Body of pancreas (tissue), 4 donors: Measurements from ENCODE around the gene NVL. TPM values are rescaled to one million over a fixed set of nuclear protein-coding genes. Genes with fewer than 3 reads are reported as not detected.

Experiments used
- ATAC-seq: fragments of 150-250 bp; one replicate; pipeline ENCODE4 v1.9.1; 2016
- DNase-seq, 4 donors: peaks; one replicate each; pipeline ENCODE4 v3.0.0-alpha.2; 2019
- H3K27ac ChIP-seq, 4 donors: fragments of 200-600 bp; sonication (generic); 1 replicate in 3 of 4; 2 replicates in 1 of 4; pipeline versions ENCODE4 v1.5.1 to v1.6.1; 2016 to 2019; ENCODE audit warnings: mild to moderate bottlenecking in 1 of 4, mixed read lengths in 1 of 4, moderate library complexity in 1 of 4
- H3K27me3 ChIP-seq, 2 donors: fragments of 200-600 bp; sonication (generic); one replicate each; pipeline ENCODE4 v1.6.0; 2016; ENCODE audit warnings: mild to moderate bottlenecking in 1 of 2
- H3K36me3 ChIP-seq, 2 donors: fragments of 200-600 bp; sonication (generic); replicated peaks in 1 of 2; 2 replicates each; pipeline ENCODE4 v1.5.1; 2016; ENCODE audit warnings: low read depth in 2 of 2; ENCODE audit not compliant: insufficient read depth in 1 of 2
- H3K4me1 ChIP-seq: fragments of 200-600 bp; sonication (generic); one replicate; pipeline ENCODE4 v1.6.0; 2016
- H3K4me3 ChIP-seq, 2 donors: fragments of 200-600 bp; sonication (generic); 1 replicate in 1 of 2; 2 replicates in 1 of 2; pipeline ENCODE4 v1.5.1; 2016 to 2019
- H3K9me3 ChIP-seq, 3 donors: fragments of 200-600 bp; sonication (generic); 1 replicate in 2 of 3; 2 replicates in 1 of 3; pipeline ENCODE4 v1.5.1; 2016
- POLR2A ChIP-seq, 3 donors: fragments of 450-650 bp; IDR thresholded peaks; one replicate each; pipeline ENCODE4 v1.6.1; 2016; ENCODE audit warnings: antibody characterized with exemption in 3 of 3, mild to moderate bottlenecking in 2 of 3
- WGBS, 2 donors: methylation state at CpG; one replicate each; pipeline ENCODE4 v1.1.5; 2017; 5-methylcytosine and 5-hydroxymethylcytosine counted together
- intact Hi-C: fragments of 100-400 bp; cut with DNase I; formaldehyde crosslinking; loops from one replicate; pipeline ENCODE4 v1.15.1; 2023
- total RNA-seq, 2 donors: library from RNA; depleted of rRNA; stranded (reverse); fragments of >200 nt; gene quantifications; one replicate each; pipeline ENCODE4 v1.1.0, GENCODE V29; 2016
- TF ChIP-seq, protein P1 (sequence below), 7 experiments: fragments of 450-650 bp in 4 of 7; fragments of 200-600 bp in 3 of 7; sonication (generic) in 3 of 7; IDR thresholded peaks; one replicate each; pipeline ENCODE4 v1.5.1; 2016 to 2019; ENCODE audit warnings: antibody characterized with exemption in 7 of 7

NVL gene
- total RNA-seq, 2 donors from 2014 or later, result 24.6 to 31.0 TPM

DNA sequence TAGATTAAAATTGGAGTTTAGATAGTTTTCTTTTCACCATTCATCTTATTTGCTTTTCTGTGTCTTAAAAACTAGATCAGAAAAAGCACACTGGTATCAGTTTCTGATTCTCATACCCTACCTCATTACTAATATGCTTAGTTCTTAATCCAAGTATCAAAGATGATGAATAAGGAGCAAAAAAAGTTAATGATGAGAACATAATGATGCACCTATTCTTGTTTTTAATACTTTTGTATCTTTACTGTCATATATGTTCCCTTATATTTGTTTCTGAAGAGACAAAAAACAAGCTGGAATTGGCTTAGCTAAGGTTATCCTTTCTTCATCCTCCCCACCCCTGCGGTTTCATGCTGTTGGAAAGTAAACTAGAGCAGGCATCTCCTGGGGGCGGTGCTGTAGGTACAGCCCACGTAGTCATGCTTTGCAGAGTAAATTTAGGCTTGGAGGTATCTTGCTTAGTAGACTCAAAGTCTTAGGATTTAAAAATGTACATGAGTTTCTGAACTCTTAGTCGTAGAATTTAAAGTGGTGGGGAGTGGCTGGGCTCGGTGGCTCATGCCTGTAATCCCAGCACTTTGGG, 43.1 kb upstream of the NVL start:
- 92 to 95% methylated on average over 5 of the region's 5 CpGs for WGBS, 2 donors
- TF ChIP-seq, protein P1, sequence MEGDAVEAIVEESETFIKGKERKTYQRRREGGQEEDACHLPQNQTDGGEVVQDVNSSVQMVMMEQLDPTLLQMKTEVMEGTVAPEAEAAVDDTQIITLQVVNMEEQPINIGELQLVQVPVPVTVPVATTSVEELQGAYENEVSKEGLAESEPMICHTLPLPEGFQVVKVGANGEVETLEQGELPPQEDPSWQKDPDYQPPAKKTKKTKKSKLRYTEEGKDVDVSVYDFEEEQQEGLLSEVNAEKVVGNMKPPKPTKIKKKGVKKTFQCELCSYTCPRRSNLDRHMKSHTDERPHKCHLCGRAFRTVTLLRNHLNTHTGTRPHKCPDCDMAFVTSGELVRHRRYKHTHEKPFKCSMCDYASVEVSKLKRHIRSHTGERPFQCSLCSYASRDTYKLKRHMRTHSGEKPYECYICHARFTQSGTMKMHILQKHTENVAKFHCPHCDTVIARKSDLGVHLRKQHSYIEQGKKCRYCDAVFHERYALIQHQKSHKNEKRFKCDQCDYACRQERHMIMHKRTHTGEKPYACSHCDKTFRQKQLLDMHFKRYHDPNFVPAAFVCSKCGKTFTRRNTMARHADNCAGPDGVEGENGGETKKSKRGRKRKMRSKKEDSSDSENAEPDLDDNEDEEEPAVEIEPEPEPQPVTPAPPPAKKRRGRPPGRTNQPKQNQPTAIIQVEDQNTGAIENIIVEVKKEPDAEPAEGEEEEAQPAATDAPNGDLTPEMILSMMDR (IDR thresholded peaks at IDR 0.05), result no peak
- no peak for TF ChIP-seq POLR2A (IDR thresholded peaks at IDR 0.05)
- no peaks in the 10 kb centered on the region for H3K9me3 ChIP-seq
- H3K27me3 ChIP-seq, result no peaks in the 10 kb centered on the region
- no peaks in the 10 kb centered on the region for H3K4me1 ChIP-seq
- H3K27ac ChIP-seq, result no peak overlapping the region
- DNase-seq, result no peak
- H3K4me3 ChIP-seq, result no peak overlapping the region
- peaks cover 7 to 14% of the 10 kb centered on the region in 2 donors for H3K36me3 ChIP-seq
- no peak for ATAC-seq
- intact Hi-C loops, result no loop called here

DNA sequence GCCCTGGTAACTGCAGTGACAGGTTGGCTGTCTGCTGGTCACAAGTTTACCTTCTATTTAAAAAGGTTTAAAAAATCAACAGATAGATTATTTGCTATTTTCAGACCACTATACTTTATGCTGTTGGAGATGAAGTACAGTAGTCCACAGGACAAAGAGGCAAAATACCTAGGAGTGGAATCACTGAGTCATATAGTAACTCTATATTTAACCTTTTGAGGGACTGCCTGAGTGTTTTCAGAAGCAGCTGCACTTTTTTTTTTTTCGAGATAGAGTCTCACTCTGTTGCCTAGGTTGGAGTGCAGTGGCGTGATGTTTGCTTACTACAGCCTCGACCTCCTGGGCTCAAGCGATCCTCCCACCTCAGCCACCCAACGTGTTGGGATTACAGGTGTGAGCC, 38.4 kb upstream of the NVL start:
- ATAC-seq (no peak), DNase-seq (no peak)
- Histone ChIP-seq H3K27ac (no peak overlapping the region), H3K4me3 (no peak overlapping the region), H3K9me3 (no peaks in the 10 kb centered on the region), H3K36me3 (peaks cover 7 to 12% of the 10 kb centered on the region in 2 donors), H3K27me3 (no peaks in the 10 kb centered on the region), H3K4me1 (no peaks in the 10 kb centered on the region)
- intact Hi-C loops, result no loop called here
- TF ChIP-seq, protein P1 (IDR thresholded peaks at IDR 0.05), result no peak
- no peak for TF ChIP-seq POLR2A (IDR thresholded peaks at IDR 0.05)
- 85 to 91% methylated on average over 5 of the region's 5 CpGs for WGBS, 2 donors

DNA sequence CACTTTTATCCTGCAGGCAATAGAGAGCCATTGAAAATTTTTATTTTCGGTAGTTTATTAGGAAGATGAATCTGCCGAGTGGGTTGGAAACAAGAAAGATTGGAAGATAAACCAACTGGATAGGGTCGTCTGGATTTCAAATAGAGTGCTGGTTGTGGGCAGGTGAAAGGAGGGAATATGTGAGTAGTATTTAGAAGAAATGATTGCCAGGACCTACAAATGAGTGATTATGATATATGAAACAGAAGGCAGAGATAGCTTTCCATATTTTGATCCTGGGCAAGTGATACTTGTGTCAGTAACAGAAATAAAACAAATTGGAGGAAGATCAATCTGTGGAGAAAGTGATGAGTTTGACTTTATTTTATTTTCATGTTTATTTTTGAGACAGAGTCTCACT, 29.2 kb upstream of the NVL start:
- Histone ChIP-seq H3K4me1 (peaks cover 9% of the 10 kb centered on the region), H3K9me3 (no peaks in the 10 kb centered on the region), H3K27ac (no peak overlapping the region), H3K4me3 (no peak overlapping the region), H3K36me3 (no peaks in the 10 kb centered on the region), H3K27me3 (no peaks in the 10 kb centered on the region)
- DNase-seq (no peak), ATAC-seq (no peak)
- TF ChIP-seq POLR2A (IDR thresholded peaks at IDR 0.05), result no peak
- TF ChIP-seq, protein P1 (IDR thresholded peaks at IDR 0.05), result no peak
- intact Hi-C loops, result no loop called here
- WGBS, 2 donors, result 74 to 88% methylated on average over 3 of the region's 3 CpGs

DNA sequence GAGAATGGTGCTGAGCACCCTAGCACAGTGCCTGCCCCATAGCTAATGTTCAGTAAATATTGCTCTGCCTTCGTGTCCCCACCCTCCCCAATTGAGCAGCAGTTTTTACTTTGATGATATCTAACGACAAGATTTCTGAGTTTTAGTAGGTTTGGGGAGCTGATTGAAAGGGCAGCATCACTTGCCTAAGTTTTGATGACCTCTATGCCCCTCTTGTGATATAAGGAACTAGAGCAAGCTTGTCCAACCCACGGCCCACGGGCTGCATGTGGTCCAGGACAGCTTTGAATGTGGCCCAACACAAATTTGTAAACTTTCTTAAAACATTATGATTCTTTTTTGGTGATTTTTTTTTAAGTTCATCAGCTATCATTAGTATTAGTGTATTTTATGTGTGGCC, 28.3 kb upstream of the NVL start:
- peaks cover 9% of the 10 kb centered on the region for H3K4me1 ChIP-seq
- no peaks in the 10 kb centered on the region for H3K27me3 ChIP-seq
- peak overlapping the region in 1 of 4 donors; percentile 89 for H3K27ac ChIP-seq
- intact Hi-C loops, result no loop called here
- ATAC-seq (no peak), DNase-seq (no peak)
- no peaks in the 10 kb centered on the region for H3K36me3 ChIP-seq
- no peaks in the 10 kb centered on the region for H3K9me3 ChIP-seq
- TF ChIP-seq, protein P1 (IDR thresholded peaks at IDR 0.05), result no peak
- WGBS, 2 donors, result 55 to 62% methylated on average over 4 of the region's 4 CpGs
- H3K4me3 ChIP-seq, result no peak overlapping the region

DNA sequence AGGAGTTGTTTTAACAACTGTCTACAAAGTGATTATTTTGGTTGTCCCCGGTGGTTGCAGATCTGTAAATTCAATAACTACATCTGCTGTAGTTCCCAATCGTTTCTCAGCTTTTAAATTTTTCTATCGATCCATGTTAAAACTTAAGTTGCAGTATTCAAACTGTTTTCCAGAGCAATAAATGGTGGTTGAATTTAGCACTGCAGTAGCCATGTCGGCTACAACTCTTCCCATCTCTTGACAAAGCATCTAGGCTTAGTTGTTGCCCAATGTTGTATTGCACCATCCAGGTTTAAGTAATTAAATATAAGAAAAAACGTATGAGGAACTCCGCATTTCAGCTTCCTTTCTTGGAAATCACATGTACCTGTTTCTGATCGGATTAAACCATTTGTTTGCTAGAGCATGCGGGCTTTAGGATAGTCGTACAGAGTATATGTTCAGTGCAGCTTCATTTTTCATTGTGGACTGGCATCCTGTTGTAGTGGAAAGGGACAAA, 27.7 kb upstream of the NVL start:
- Histone ChIP-seq H3K27me3 (no peaks in the 10 kb centered on the region), H3K27ac (peak overlapping the region in 3 of 4 donors; percentile 82 to 89 (median 82)), H3K36me3 (no peaks in the 10 kb centered on the region), H3K4me1 (peaks cover 9% of the 10 kb centered on the region), H3K9me3 (no peaks in the 10 kb centered on the region), H3K4me3 (peak overlapping the region in 1 of 2 donors; percentile 96)
- TF ChIP-seq, protein P1 (IDR thresholded peaks at IDR 0.05), result no peak
- TF ChIP-seq POLR2A (IDR thresholded peaks at IDR 0.05), result no peak
- DNase-seq (peak in 1 of 4 donors; percentile 25), ATAC-seq (no peak)
- 12 to 18% methylated on average over 9 of the region's 9 CpGs for WGBS, 2 donors
- intact Hi-C loops, result no loop called here
